Endothelial cell of umbilical vein (primary cell): ENCODE data around the gene NDUFA12.

ENCODE experiments used
- CTCF ChIP-seq, 2 donors: IDR thresholded peaks; 1 replicate in 1 of 2; 2 replicates in 1 of 2; pipeline ENCODE4 v1.5.1; 2011; ENCODE audit warnings: low read length in 2 of 2, mild to moderate bottlenecking in 2 of 2, moderate library complexity in 2 of 2, control low read depth in 1 of 2, inconsistent platforms in 1 of 2, low read depth in 1 of 2; ENCODE audit not compliant: insufficient read depth in 1 of 2; ENCODE audit errors: extremely low read depth in 1 of 2
- EZH2 ChIP-seq: IDR thresholded peaks from 2 replicates; pipeline ENCODE4 v1.6.1; 2012; ENCODE audit warnings: borderline replicate concordance, low read depth, mild to moderate bottlenecking, moderate library complexity, low read length, inconsistent platforms; ENCODE audit not compliant: severe bottlenecking
- FOS ChIP-seq: IDR thresholded peaks from 2 replicates; pipeline ENCODE4 v1.6.1; 2011; ENCODE audit warnings: mild to moderate bottlenecking, low read length, moderate library complexity, borderline replicate concordance; ENCODE audit not compliant: insufficient read depth
- JUN ChIP-seq: IDR thresholded peaks from 2 replicates; pipeline ENCODE4 v1.6.1; 2011; ENCODE audit warnings: borderline replicate concordance, low read depth; ENCODE audit not compliant: insufficient read length, insufficient read depth
- MYC ChIP-seq: IDR thresholded peaks from one replicate; pipeline ENCODE4 v1.6.1; 2011; ENCODE audit warnings: mild to moderate bottlenecking, low read depth, low read length
- POLR2A ChIP-seq: IDR thresholded peaks from 2 replicates; pipeline ENCODE4 v1.6.1; 2012; ENCODE audit warnings: low read depth, mild to moderate bottlenecking, control low read depth, low read length
- POLR2AphosphoS5 ChIP-seq: IDR thresholded peaks from 2 replicates; pipeline ENCODE4 v1.6.1; 2012; ENCODE audit warnings: low read depth, mild to moderate bottlenecking, control low read depth, low read length, moderate library complexity; ENCODE audit not compliant: insufficient read depth
- TF ChIP-seq, protein P1 (sequence below): IDR thresholded peaks from 2 replicates; pipeline ENCODE4 v1.6.1; 2011; ENCODE audit not compliant: insufficient read depth, insufficient read length

DNA sequence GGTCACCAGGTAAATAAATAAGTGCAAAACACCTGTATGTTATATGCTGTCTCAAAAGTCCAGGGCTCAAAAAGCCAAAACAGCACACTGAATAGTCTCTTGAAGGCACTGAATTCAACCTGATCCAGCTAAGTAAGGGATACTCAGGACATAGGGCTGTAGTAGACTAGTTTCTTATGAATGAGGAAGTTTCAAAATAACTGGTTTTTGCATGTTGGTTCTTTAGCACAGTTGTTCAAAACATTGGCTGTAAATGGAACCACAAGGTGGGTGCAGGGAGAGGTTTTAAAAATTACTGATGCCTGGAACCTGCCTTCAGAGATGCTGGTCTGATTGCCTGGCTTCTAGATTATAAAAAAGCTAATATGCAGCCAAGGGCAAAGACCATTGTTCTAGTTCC, 34.1 kb downstream of the NDUFA12 start:
- TF ChIP-seq CTCF (IDR thresholded peaks at IDR 0.05; ENCODE audit: extremely low read depth in 1 of 2, insufficient read depth in 1 of 2, low read depth in 1 of 2, low read length in 2 of 2) (no peak), POLR2A (no peak), FOS (no peak), MYC (no peak), EZH2 (no peak), POLR2AphosphoS5 (no peak), JUN (no peak)
- TF ChIP-seq, protein P1, sequence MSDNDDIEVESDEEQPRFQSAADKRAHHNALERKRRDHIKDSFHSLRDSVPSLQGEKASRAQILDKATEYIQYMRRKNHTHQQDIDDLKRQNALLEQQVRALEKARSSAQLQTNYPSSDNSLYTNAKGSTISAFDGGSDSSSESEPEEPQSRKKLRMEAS: no peak
